HUES6 (cell line): ENCODE measurements around the gene CAMK2B.
"Not testable (repeated sequence)": the region's sequence is repeated elsewhere in the genome, so short reads cannot be mapped to it uniquely, and the experiment has no call there.

ENCODE experiments used
- H3K27ac ChIP-seq: 2 replicates; pipeline ENCODE4 v1.7.0; 2013; ENCODE audit warnings: low read depth, mild to moderate bottlenecking, low read length, inconsistent platforms
- H3K27me3 ChIP-seq: 2 replicates; pipeline ENCODE4 v1.6.1; 2013; ENCODE audit warnings: low read length; ENCODE audit not compliant: control insufficient read depth, insufficient read depth
- H3K36me3 ChIP-seq: 2 replicates; pipeline ENCODE4 v1.6.1; 2013; ENCODE audit warnings: low read length; ENCODE audit not compliant: control insufficient read depth, insufficient read depth
- H3K4me1 ChIP-seq: 2 replicates; pipeline ENCODE4 v1.6.1; 2013; ENCODE audit warnings: low read length; ENCODE audit not compliant: control insufficient read depth, insufficient read depth
- H3K4me3 ChIP-seq: 2 replicates; pipeline ENCODE4 v1.5.1; 2013; ENCODE audit warnings: low read depth, low read length
- H3K9ac ChIP-seq: one replicate; pipeline ENCODE4 v1.6.1; 2013; ENCODE audit warnings: mild to moderate bottlenecking, low read length
- H3K9me3 ChIP-seq: 2 replicates; pipeline ENCODE4 v1.6.1; 2013; ENCODE audit warnings: low read depth, low read length; ENCODE audit not compliant: control insufficient read depth, insufficient read depth

CAMK2B gene

GRCh38 chr7:44185729-44186128 is 139.7 kb downstream of the CAMK2B start:
- H3K9me3 ChIP-seq = peaks cover 17% of the 10 kb centered on the region
- no peak overlapping the region for H3K27ac ChIP-seq
- no peak overlapping the region for H3K4me3 ChIP-seq
- no peaks in the 10 kb centered on the region for H3K36me3 ChIP-seq
- no peaks in the 10 kb centered on the region for H3K27me3 ChIP-seq
- H3K4me1 ChIP-seq = peaks cover 17% of the 10 kb centered on the region
- H3K9ac ChIP-seq = no peak overlapping the region

GRCh38 chr7:44184873-44185446 is 140.4 kb downstream of the CAMK2B start:
- Histone ChIP-seq H3K4me1 (peaks cover 17% of the 10 kb centered on the region), H3K27ac (no peak overlapping the region), H3K4me3 (no peak overlapping the region), H3K27me3 (no peaks in the 10 kb centered on the region), H3K9me3 (peaks cover 17% of the 10 kb centered on the region), H3K9ac (peak overlapping the region; percentile 6), H3K36me3 (no peaks in the 10 kb centered on the region)

- no peak overlapping the region for H3K27ac ChIP-seq
- H3K9me3 ChIP-seq = peaks cover 17% of the 10 kb centered on the region
- H3K4me1 ChIP-seq = peaks cover 17% of the 10 kb centered on the region
- no peaks in the 10 kb centered on the region for H3K36me3 ChIP-seq
- H3K9ac ChIP-seq = no peak overlapping the region
- H3K4me3 ChIP-seq = no peak overlapping the region
- H3K27me3 ChIP-seq = no peaks in the 10 kb centered on the region
Observed at GRCh38 chr7:44184206-44184872, 141.1 kb downstream of the CAMK2B start.

GRCh38 chr7:44183386-44183785 is 142.0 kb downstream of the CAMK2B start:
- Histone ChIP-seq H3K4me3 (no peak overlapping the region), H3K9me3 (peaks cover 17% of the 10 kb centered on the region), H3K4me1 (peaks cover 17% of the 10 kb centered on the region), H3K27ac (no peak overlapping the region), H3K9ac (no peak overlapping the region), H3K36me3 (no peaks in the 10 kb centered on the region), H3K27me3 (no peaks in the 10 kb centered on the region)

- Histone ChIP-seq H3K9me3 (peaks cover 17% of the 10 kb centered on the region), H3K27me3 (no peaks in the 10 kb centered on the region), H3K4me1 (peaks cover 20% of the 10 kb centered on the region), H3K9ac (no peak overlapping the region), H3K36me3 (no peaks in the 10 kb centered on the region), H3K27ac (no peak overlapping the region), H3K4me3 (no peak overlapping the region)
Observed at GRCh38 chr7:44182827-44183226, 142.6 kb downstream of the CAMK2B start.

DNA sequence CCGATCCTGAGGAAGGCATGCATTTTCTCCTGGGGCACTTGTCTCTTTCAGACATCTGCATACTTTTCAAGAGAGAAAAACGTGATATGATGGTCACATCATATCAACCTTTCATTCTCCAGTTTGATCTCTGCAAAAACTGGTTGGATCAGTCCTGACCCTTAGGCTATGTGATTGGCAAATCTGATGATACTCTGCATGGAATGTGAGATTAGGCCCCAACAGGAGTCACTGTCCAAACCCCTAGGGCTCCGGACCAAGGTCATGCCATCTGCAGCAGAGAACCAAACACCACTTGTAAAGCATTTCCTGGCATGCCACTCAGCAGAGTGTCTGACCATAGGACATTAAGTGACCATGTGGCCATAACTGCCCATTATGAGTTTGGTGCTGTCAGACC is 144.8 kb downstream of the CAMK2B start:
- Histone ChIP-seq H3K9ac (no peak overlapping the region), H3K9me3 (peaks cover 17% of the 10 kb centered on the region), H3K4me1 (peaks cover 26% of the 10 kb centered on the region), H3K4me3 (no peak overlapping the region), H3K27me3 (no peaks in the 10 kb centered on the region; the same call in 1 of the 2 replicates), H3K36me3 (no peaks in the 10 kb centered on the region), H3K27ac (no peak overlapping the region)

DNA sequence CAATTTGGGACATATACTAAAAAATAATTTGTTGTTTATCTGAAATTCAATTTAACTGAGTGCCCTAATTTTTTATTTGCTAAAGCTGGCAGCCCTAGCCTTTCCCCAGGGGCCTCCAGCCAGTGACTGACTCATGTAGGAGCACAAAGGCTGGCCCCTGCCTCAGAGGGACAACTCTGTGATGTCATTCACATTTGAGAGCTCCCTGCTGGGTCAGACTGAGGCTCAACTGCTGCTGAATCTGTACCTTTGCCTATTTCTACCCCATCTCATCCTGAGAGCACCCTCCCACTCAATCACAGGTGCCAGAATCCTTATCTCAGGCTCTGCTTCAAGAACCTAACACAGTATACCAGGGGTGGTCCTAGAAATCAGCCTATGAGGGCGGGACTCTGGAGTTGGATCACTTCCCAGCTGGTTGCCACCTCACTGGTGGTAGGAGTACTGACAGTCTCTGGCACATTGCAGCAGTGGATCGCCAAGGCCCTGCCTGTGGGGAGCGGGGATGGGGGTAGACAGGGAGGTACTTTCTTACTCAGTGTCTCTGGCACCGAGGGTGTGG is 147.7 kb downstream of the CAMK2B start:
- Histone ChIP-seq H3K9me3 (peaks cover 9% of the 10 kb centered on the region), H3K9ac (no peak overlapping the region), H3K36me3 (no peaks in the 10 kb centered on the region), H3K27ac (no peak overlapping the region), H3K4me1 (peaks cover 9% of the 10 kb centered on the region; the same call in 1 of the 2 replicates), H3K4me3 (no peak overlapping the region), H3K27me3 (no peaks in the 10 kb centered on the region; the same call in 1 of the 2 replicates)

DNA sequence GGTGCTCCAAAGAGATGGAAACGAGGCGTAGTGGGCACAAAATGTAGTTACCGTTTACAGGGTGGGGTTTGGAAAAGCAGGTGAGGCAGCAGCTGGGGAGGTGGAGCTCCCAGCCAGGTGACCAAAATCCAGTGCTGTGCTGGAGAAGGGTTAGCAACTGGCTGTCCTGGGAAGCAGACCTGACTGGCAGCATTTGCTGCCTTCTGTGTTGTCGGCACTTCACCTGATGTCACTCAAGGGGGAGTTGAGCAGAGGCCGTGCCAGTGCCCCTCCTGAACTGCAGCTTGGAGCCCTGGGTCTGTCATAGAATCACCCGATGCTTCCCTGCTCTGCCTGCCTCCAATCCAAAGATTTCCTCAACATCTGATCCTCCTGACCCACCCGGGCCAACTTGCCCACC is 148.9 kb downstream of the CAMK2B start:
- peaks cover 9% of the 10 kb centered on the region; the same call in 1 of the 2 replicates for H3K4me1 ChIP-seq
- H3K27ac ChIP-seq = no peak overlapping the region
- no peaks in the 10 kb centered on the region for H3K9me3 ChIP-seq
- H3K4me3 ChIP-seq = no peak overlapping the region
- no peaks in the 10 kb centered on the region for H3K36me3 ChIP-seq
- H3K9ac ChIP-seq = no peak overlapping the region
- H3K27me3 ChIP-seq = no peaks in the 10 kb centered on the region; the same call in 1 of the 2 replicates

- H3K36me3 ChIP-seq = no peaks in the 10 kb centered on the region
- H3K4me1 ChIP-seq = peaks cover 9% of the 10 kb centered on the region; the same call in 1 of the 2 replicates
- H3K9me3 ChIP-seq = no peaks in the 10 kb centered on the region
- H3K27me3 ChIP-seq = no peaks in the 10 kb centered on the region; the same call in 1 of the 2 replicates
- H3K9ac ChIP-seq = no peak overlapping the region
- H3K27ac ChIP-seq = no peak overlapping the region
- H3K4me3 ChIP-seq = no peak overlapping the region
Observed at GRCh38 chr7:44175730-44176129, 149.7 kb downstream of the CAMK2B start.

DNA sequence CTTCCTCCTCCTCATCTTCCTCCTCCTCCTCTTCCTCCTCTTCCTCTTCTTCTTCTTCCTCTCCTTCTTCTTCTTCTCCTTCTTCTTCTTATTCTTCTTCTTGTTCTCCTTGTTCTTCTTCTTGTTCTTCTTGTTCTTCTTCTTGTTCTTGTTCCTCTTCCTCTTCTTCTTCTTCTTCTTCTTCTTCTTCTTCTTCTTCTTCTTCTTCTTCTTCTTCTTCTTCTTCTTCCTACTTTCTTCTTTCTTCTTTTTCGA is 150.8 kb downstream of the CAMK2B start:
- H3K27ac ChIP-seq, H3K9ac ChIP-seq, H3K27me3 ChIP-seq, H3K9me3 ChIP-seq, H3K36me3 ChIP-seq, H3K4me3 ChIP-seq, H3K4me1 ChIP-seq: not testable (repeated sequence)

- Histone ChIP-seq H3K4me3 (no peak overlapping the region), H3K9me3 (no peaks in the 10 kb centered on the region), H3K9ac (no peak overlapping the region), H3K4me1 (peaks cover 9% of the 10 kb centered on the region; the same call in 1 of the 2 replicates), H3K27me3 (no peaks in the 10 kb centered on the region; the same call in 1 of the 2 replicates), H3K27ac (no peak overlapping the region), H3K36me3 (no peaks in the 10 kb centered on the region)
Observed at GRCh38 chr7:44173911-44174693, 151.3 kb downstream of the CAMK2B start.
